GM06990 (cell line): ENCODE results near the gene LPP.

Experiments
- DNase-seq: peaks from one replicate; pipeline ENCODE4 v3.0.0-alpha.2; 2011; ENCODE audit not compliant: insufficient read length; ENCODE audit errors: extremely low read depth
- H3K27me3 ChIP-seq: replicated peaks from 2 replicates; pipeline ENCODE4 v1.6.0; 2011; ENCODE audit warnings: low read length; ENCODE audit not compliant: control insufficient read depth, insufficient read depth
- H3K36me3 ChIP-seq: 2 replicates; pipeline ENCODE4 v1.5.1; 2011; ENCODE audit warnings: low read length; ENCODE audit not compliant: control insufficient read depth, insufficient read depth
- H3K4me3 ChIP-seq: replicated peaks from 2 replicates; pipeline ENCODE4 v1.5.1; 2011; ENCODE audit warnings: low read depth, mild to moderate bottlenecking, control low read depth, low read length
- TF ChIP-seq, protein P1 (sequence below): IDR thresholded peaks from 2 replicates; pipeline ENCODE4 v1.5.1; 2011; ENCODE audit warnings: low read length, control low read depth, mild to moderate bottlenecking, inconsistent platforms; ENCODE audit not compliant: insufficient read depth, poor library complexity, severe bottlenecking

LPP gene

DNA sequence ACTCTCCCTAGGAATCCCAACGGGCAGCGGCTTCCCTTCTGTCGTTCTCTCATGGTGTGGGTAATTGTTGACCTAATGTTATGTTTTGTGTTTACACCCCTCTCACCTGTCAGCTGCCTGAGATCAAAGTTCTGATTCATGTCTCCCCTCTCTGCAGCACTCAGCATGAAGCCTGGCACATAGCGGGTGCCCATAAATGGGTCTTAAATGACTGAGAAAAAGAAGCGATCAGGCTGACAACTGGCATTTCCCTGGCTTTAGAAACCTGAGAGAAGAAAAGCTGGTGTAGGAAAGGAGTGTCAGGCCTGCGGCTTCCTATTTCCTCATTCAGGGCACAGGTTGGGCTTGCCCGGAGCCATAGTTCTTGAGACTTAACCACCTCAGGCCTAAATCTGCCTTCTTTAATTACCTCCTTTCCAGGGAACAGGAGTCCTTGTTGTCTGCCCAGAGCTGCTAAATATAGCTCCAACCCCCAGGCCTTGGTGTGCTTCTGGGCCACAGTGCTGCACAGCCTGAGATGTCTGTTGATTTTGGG is 31.8 kb downstream of the LPP start:
- TF ChIP-seq, protein P1, sequence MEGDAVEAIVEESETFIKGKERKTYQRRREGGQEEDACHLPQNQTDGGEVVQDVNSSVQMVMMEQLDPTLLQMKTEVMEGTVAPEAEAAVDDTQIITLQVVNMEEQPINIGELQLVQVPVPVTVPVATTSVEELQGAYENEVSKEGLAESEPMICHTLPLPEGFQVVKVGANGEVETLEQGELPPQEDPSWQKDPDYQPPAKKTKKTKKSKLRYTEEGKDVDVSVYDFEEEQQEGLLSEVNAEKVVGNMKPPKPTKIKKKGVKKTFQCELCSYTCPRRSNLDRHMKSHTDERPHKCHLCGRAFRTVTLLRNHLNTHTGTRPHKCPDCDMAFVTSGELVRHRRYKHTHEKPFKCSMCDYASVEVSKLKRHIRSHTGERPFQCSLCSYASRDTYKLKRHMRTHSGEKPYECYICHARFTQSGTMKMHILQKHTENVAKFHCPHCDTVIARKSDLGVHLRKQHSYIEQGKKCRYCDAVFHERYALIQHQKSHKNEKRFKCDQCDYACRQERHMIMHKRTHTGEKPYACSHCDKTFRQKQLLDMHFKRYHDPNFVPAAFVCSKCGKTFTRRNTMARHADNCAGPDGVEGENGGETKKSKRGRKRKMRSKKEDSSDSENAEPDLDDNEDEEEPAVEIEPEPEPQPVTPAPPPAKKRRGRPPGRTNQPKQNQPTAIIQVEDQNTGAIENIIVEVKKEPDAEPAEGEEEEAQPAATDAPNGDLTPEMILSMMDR: no peak
- H3K27me3 ChIP-seq: no peaks in the 10 kb centered on the region
- H3K36me3 ChIP-seq: no peaks in the 10 kb centered on the region
- H3K4me3 ChIP-seq: no peak overlapping the region
- DNase-seq: no peak

DNA sequence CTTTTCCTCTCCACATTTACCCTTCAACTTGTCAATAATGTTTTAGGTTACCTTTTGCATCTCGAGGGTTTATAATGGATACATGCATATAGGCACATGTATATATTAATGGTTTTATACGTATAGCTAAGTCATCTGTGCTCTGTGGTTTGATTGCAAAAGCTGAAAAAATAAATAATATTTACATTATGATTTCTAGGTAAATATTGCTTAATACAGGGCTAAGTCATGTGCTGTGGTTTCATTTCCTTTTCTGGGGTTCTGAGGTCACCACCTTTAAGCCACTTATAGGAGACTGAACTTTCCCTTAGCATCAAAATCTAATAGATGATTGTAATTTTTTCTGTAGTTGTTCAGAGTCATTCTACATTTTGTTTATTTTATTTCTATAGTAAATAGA is 33.1 kb downstream of the LPP start:
- H3K36me3 ChIP-seq: no peaks in the 10 kb centered on the region
- no peak overlapping the region for H3K4me3 ChIP-seq
- no peak for DNase-seq
- TF ChIP-seq, protein P1: no peak
- no peaks in the 10 kb centered on the region for H3K27me3 ChIP-seq

DNA sequence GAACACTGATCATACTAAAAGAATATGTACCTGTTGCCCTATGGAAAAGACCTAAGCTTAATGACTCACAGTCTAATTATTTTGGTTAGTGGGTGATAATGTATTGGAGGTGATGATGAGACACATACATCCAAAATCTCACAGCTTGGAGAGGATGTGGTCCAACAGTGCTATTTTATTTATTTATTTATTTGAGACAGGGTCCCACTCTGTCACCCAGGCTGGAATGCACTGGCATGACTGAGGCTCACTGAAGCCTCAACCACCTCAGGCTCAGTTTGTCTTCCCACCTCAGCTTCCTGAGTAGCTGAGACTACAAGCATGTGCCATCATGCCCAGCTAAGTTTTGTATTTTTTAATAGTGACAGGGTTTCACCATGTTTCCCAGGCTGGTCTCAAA is 35.0 kb downstream of the LPP start:
- H3K27me3 ChIP-seq: no peaks in the 10 kb centered on the region
- H3K4me3 ChIP-seq: no peak overlapping the region
- DNase-seq: no peak
- no peaks in the 10 kb centered on the region for H3K36me3 ChIP-seq
- TF ChIP-seq, protein P1: no peak

DNA sequence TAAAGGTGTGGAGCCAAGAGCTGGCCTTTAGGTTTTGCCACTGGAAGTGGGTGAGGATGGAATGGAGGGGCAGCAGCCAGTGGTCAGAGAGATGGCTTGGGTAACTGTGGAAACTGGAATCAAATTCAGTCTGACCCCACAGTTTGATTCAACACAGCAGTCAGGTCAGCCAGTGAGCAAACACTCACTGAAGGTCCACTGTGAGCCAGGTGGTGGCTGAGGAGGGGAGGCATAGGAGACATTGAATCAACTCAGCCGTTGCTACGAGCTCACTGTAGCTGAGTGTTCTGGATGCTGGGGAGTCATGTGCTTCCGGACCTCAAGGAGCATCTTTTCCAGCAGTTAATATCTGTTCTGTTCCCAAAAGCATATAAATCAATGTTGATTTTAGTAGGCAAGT is 37.5 kb downstream of the LPP start:
- H3K4me3 ChIP-seq: no peak overlapping the region
- TF ChIP-seq, protein P1: no peak
- DNase-seq: no peak
- H3K27me3 ChIP-seq: no peaks in the 10 kb centered on the region; the same call in 1 of the 2 replicates
- no peaks in the 10 kb centered on the region for H3K36me3 ChIP-seq

DNA sequence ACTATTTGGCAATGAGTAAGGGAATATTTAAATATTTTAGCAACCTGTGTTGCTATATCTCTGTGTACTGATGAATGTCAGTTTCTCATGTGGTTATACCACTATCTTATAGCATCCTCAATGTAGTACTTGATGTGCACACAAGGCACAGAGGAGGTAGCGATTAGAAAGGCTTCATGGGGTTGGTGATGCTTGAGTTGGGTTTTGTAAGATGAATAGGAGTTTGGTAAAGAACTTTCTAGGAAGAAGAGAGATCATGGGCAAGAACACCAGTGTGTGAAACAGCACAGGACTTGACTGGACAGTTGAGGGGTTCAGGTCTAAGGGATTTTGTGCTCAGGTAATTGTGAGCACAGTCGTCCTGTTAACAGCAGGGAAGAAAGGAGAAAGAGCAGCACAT is 38.1 kb downstream of the LPP start:
- Histone ChIP-seq H3K36me3 (no peaks in the 10 kb centered on the region), H3K4me3 (no peak overlapping the region), H3K27me3 (no peaks in the 10 kb centered on the region; the same call in 1 of the 2 replicates)
- DNase-seq: no peak
- TF ChIP-seq, protein P1: no peak

DNA sequence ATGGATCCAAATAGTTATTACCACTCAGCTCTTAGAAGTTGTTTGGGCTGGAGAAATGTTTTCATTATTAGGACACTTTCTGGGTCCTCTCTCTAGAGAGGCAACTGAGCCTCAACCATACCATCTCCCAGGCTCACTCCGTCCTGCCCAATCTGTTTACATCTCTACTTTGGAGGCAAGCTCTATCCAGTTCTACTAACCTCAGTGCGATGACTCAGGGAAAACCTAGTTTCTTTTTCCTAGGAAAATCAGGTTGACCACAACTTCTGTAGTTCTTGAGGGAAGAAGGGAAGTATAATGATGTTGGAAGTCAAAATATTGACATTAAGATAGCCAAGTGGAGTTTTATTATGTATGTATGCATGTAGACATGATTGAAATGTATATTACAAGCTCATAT is 40.4 kb downstream of the LPP start:
- TF ChIP-seq, protein P1: no peak
- Histone ChIP-seq H3K36me3 (no peaks in the 10 kb centered on the region), H3K27me3 (no peaks in the 10 kb centered on the region; the same call in 1 of the 2 replicates), H3K4me3 (no peak overlapping the region)
- no peak for DNase-seq
